Left hindlimb (tissue), 1 donor: ENCODE measurements around the gene CERS5.
A peak's percentile ranks its signal among the peaks of the same experiment; 100 is the strongest.

Experiments
- DNase-seq: peaks from one replicate; pipeline ENCODE4 v3.0.0-alpha.2; 2018

The CERS5 gene, protein sequence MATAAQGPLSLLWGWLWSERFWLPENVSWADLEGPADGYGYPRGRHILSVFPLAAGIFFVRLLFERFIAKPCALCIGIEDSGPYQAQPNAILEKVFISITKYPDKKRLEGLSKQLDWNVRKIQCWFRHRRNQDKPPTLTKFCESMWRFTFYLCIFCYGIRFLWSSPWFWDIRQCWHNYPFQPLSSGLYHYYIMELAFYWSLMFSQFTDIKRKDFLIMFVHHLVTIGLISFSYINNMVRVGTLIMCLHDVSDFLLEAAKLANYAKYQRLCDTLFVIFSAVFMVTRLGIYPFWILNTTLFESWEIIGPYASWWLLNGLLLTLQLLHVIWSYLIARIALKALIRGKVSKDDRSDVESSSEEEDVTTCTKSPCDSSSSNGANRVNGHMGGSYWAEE

GRCh38 chr12:50167049-50167828 is at the start of gene CERS5:
TSS of gene CERS5 (minus strand) at chr12:50167369. CDS start at chr12:50167297, 72 bp downstream.
- DNase-seq: peak; percentile 100

DNA sequence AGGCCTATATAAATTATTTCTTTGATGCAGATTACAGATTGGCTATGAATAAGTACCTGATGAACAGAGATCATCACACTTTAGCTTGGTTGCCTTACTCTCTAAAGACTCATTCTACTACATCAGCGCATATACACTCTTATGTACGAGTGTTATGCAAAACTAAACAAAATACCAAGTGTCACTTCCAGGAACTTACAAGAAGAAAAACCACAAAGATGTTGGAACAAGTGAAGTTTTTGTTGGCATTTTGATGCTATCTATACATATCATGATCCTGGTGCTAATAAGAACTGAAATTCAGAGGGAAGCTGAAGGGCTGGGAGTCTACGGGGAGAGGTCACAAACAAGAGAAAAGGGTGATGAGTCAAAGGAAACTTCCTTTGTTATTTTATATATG is 47.9 kb upstream of the CERS5 start:
- no peak for DNase-seq

- DNase-seq: no peak
Observed at GRCh38 chr12:50214018-50214417, 46.8 kb upstream of the CERS5 start.

- DNase-seq: no peak
Observed at GRCh38 chr12:50213439-50213838, 46.3 kb upstream of the CERS5 start.

- no peak for DNase-seq
Observed at GRCh38 chr12:50212071-50212467, 44.9 kb upstream of the CERS5 start.

GRCh38 chr12:50211392-50212070 is 44.4 kb upstream of the CERS5 start:
- DNase-seq: no peak

DNA sequence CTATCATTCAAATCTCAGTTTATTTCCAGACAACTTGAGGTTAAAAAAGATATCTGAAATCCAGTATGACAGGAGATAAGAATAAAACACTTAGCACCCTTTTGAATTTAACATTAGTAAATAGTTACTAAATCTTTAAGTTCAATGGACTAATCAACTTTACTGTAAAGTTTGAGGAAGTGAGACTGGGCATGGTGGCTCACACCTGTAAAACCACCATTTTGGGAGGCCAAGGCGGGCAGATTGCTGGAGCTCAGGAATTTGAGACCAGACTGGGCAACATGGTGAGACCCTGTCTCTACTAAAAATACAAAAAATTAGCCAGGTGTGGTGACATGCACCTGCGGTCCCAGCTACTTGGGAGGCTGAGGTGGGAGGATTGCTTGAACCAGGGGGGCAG is 40.3 kb upstream of the CERS5 start:
- DNase-seq: no peak

DNA sequence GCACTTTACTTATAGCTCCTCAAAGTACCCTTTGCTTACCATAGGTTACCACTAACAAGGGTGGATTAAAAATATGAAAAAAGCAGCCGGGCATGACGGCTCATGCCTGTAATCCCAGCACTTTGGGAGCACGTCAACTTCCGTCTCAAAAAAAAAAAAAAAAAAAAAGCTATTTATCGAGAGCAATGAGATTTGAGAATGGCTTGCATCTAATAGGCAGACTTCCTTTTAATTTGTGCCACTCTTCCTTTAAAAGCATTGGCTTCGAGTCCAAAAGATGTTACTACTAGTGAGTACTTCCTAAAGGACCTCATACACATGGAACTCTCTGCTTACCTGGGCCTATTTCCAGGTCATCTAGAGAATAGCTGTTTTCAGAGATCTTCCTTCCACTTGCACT is 38.5 kb upstream of the CERS5 start:
- DNase-seq: no peak

- no peak for DNase-seq
Observed at GRCh38 chr12:50203691-50204090, 36.5 kb upstream of the CERS5 start.

- DNase-seq: no peak
Observed at GRCh38 chr12:50201987-50202521, 34.9 kb upstream of the CERS5 start.

- no peak for DNase-seq
Observed at GRCh38 chr12:50200552-50201273, 33.5 kb upstream of the CERS5 start.

DNA sequence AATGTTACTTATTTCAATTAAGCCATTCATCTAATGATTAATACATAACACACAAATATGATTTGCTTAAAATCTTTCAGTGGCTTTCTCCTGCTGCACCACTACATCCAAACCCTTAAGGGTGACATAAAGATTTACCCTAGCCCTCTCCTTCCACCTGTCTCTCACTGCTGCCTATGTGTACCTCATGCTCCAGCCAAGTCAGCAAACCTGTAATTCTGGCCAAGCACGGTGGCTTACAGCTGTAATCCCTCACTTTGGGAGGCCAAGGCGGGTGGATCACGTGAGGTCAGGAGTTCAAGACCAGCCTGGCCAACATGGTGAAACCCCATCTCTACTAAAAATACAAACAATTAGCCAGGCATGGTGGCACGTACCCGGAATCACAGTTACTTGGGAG is 31.7 kb upstream of the CERS5 start:
- no peak for DNase-seq

- DNase-seq: no peak
Observed at GRCh38 chr12:50197297-50197727, 30.1 kb upstream of the CERS5 start.

GRCh38 chr12:50196537-50196936 is 29.4 kb upstream of the CERS5 start:
- DNase-seq: no peak

DNA sequence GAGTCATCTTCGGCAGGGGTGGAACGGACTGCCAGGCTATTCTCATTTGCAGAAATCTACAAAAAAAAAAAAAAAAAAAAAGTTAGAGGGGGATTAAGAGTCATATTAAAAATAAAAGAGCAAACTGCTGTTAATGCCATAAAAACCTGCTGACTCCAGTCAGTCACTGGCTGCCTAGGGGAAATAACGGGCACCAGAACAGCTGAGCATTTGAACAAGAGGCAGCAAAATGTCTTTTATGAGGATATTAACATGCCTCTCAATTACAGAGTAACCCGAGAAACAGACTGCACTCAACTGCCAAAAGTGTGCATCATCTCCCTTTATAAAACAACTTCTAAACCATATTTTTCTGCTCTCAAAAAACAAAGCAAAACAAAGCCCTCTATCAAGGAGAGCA is 28.7 kb upstream of the CERS5 start:
- DNase-seq: no peak

- no peak for DNase-seq
Observed at GRCh38 chr12:50192908-50193307, 25.7 kb upstream of the CERS5 start.

- no peak for DNase-seq
Observed at GRCh38 chr12:50192236-50192635, 25.1 kb upstream of the CERS5 start.

DNA sequence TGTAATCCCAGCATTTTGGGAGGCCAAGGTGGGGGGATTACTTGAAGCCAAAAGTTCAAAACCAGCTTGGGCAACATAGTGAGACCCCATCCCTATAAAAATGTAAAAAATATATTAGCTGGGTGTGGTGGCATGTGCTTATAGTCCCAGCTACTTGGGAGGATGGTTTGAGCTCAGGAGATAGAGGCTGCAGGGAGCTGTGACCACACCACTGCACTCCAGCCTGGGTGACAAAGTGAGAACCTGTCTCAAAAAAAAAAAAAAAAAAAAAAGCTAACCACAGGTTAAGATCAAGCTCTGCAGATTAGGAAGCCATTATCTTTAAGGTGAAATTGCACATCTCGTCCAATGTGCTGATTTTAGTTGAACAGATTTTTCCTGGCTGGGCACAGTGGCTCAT is 23.7 kb upstream of the CERS5 start:
- DNase-seq: no peak

- no peak for DNase-seq
Observed at GRCh38 chr12:50188875-50189575, 21.9 kb upstream of the CERS5 start.

DNA sequence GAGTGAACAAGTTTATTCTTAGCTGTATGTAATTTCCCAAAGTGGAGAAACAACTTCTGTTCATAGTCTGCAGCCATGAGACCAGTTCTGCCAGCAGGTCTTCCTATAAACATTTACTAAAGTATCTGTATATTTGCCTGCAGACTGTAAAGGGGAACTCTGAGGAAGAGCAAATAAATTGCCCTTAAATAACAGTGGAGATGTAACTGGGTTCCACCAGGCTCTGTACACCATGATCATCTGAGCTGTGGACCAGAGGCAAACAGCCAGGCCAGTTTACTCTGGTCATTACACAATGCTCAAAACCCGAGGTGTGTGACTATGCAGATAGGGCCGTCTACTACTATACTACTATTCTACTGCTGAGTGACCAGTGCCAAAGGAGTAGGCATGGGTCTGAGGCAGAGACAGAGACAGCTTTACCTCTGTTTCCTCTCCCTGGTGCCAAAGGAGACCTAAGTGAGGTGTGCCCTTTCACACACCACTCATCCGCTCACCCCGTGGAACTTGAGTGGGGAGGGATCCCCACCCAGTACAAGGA is 21.1 kb upstream of the CERS5 start:
- no peak for DNase-seq

DNA sequence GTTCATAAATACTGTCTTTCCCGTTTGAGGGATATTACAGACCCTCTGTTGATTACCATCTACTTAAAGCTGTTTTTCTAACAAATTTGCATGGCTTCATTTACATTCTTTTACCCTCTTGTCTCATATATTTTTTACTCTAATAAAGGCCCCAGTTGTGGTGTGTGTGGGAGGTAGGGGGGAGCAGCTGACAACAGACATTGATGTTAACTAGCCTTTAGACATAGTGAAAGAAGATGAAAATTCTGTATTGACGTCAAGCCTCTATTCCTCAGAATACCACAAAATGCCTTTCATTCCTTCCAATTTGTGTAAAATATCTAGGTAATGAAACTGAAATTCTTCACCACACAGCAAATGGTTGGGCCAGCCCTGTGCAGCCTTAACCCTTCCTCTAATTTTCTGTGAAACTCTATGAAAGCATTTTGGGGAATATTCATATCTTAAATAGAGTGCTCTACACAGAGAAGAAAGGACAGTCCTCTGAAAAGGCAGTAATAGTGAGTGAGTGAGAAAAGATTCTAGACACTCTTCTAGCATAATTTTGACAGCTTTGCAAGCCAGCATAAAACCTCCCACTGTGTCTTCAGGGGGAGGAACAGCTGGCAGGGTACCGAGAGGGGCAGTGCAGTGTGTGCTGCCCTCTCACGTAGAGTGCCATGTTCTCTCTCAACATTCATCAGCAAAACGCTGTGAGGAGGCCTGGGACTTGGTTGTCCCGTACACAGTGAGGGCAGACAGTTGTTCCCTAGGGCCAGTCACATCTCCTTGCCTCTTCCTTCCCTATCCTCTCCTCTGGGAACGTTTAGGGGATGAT is 20.1 kb upstream of the CERS5 start:
- no peak for DNase-seq
